Esophagus (tissue), 2 donors: ENCODE data around the gene SKI. TPM values are rescaled to one million over a fixed set of nuclear protein-coding genes. Genes with fewer than 3 reads are reported as not detected.
A peak's percentile ranks its signal among the peaks of the same experiment; 100 is the strongest.

Experiments
- H3K27ac ChIP-seq, 2 donors: one replicate each; pipeline ENCODE4 v1.5.1; 2013; ENCODE audit warnings: low read depth in 2 of 2, mild to moderate bottlenecking in 2 of 2, inconsistent platforms in 1 of 2, low read length in 1 of 2, moderate library complexity in 1 of 2
- H3K27me3 ChIP-seq, 2 donors: one replicate each; pipeline ENCODE4 v1.6.1; 2013; ENCODE audit warnings: low read length in 2 of 2, control low read depth in 1 of 2, mild to moderate bottlenecking in 1 of 2; ENCODE audit not compliant: insufficient read depth in 2 of 2, control insufficient read depth in 1 of 2
- H3K36me3 ChIP-seq, 2 donors: one replicate each; pipeline ENCODE4 v1.6.1; 2013; ENCODE audit warnings: low read length in 1 of 2; ENCODE audit not compliant: control insufficient read depth in 2 of 2, insufficient read depth in 2 of 2
- H3K4me1 ChIP-seq, 2 donors: one replicate each; pipeline ENCODE4 v1.6.1; 2013; ENCODE audit warnings: low read length in 1 of 2; ENCODE audit not compliant: control insufficient read depth in 2 of 2, insufficient read depth in 2 of 2
- H3K4me3 ChIP-seq, 2 donors: one replicate each; pipeline ENCODE4 v1.5.1; 2013; ENCODE audit warnings: low read length in 2 of 2, mild to moderate bottlenecking in 2 of 2, low read depth in 1 of 2, moderate library complexity in 1 of 2
- H3K9me3 ChIP-seq, 2 donors: one replicate each; pipeline ENCODE4 v1.6.1; 2013; ENCODE audit warnings: mild to moderate bottlenecking in 2 of 2, low read depth in 1 of 2, low read length in 1 of 2, moderate library complexity in 1 of 2; ENCODE audit not compliant: control insufficient read depth in 2 of 2, insufficient read depth in 1 of 2
- WGBS, 2 donors: extraction: QIAGEN DNeasy Blood & Tissue Kit; methylation state at CpG; one replicate each; pipeline ENCODE4 v1.1.7; 2013; 5-methylcytosine and 5-hydroxymethylcytosine counted together
- polyA plus RNA-seq, 2 donors: library from polyadenylated mRNA; stranded (reverse); fragments of 200-250 nt; gene quantifications; one replicate each; pipeline ENCODE4 v1.2.3, GENCODE V29; 2013
- donor health status: healthy with polysubstance abuse.
- donor health status: Bipolar disorder and iron deficiency.

SKI gene
- polyA plus RNA-seq, 2 donors, result 11.5 to 12.8 TPM

- H3K4me3 ChIP-seq, result peak overlapping the region; percentile 5 to 11
- peak overlapping the region; percentile 92 to 94 for H3K27ac ChIP-seq
- no peaks in the 10 kb centered on the region for H3K9me3 ChIP-seq
- H3K36me3 ChIP-seq, result peaks cover 0 to 7% of the 10 kb centered on the region in 2 donors
- WGBS, 2 donors, result 15 to 20% methylated on average over 27 of the region's 27 CpGs
- no peaks in the 10 kb centered on the region for H3K27me3 ChIP-seq
- peaks cover 30 to 66% of the 10 kb centered on the region in 2 donors for H3K4me1 ChIP-seq
These were observed 6.1 kb downstream of the SKI start for GRCh38 chr1:2233997-2234761.

GRCh38 chr1:2234762-2235113 lies 6.6 kb downstream of the SKI start:
- peaks cover 0 to 7% of the 10 kb centered on the region in 2 donors for H3K36me3 ChIP-seq
- no peaks in the 10 kb centered on the region for H3K27me3 ChIP-seq
- H3K9me3 ChIP-seq, result no peaks in the 10 kb centered on the region
- H3K27ac ChIP-seq, result peak overlapping the region; percentile 92 to 94
- H3K4me3 ChIP-seq, result no peak overlapping the region
- peaks cover 34 to 72% of the 10 kb centered on the region in 2 donors for H3K4me1 ChIP-seq
- WGBS, 2 donors, result 39 to 49% methylated on average over 4 of the region's 4 CpGs

- H3K9me3 ChIP-seq, result no peaks in the 10 kb centered on the region
- 82 to 85% methylated on average over 22 of the region's 22 CpGs for WGBS, 2 donors
- H3K27me3 ChIP-seq, result no peaks in the 10 kb centered on the region
- no peak overlapping the region for H3K4me3 ChIP-seq
- peaks cover 0 to 7% of the 10 kb centered on the region in 2 donors for H3K36me3 ChIP-seq
- peaks cover 34 to 78% of the 10 kb centered on the region in 2 donors for H3K4me1 ChIP-seq
- H3K27ac ChIP-seq, result peak overlapping the region; percentile 90 to 92
These were observed 7.3 kb downstream of the SKI start for GRCh38 chr1:2235300-2235998.

- H3K36me3 ChIP-seq, result peaks cover 0 to 10% of the 10 kb centered on the region in 2 donors
- no peaks in the 10 kb centered on the region for H3K27me3 ChIP-seq
- peaks cover 34 to 73% of the 10 kb centered on the region in 2 donors for H3K4me1 ChIP-seq
- WGBS, 2 donors, result 64 to 67% methylated on average over 28 of the region's 28 CpGs
- H3K9me3 ChIP-seq, result no peaks in the 10 kb centered on the region
- H3K27ac ChIP-seq, result peak overlapping the region in 1 of 2 donors; percentile 66
- no peak overlapping the region for H3K4me3 ChIP-seq
These were observed 8.9 kb downstream of the SKI start for GRCh38 chr1:2236695-2237677.

- peak overlapping the region; percentile 9 to 37 for H3K27ac ChIP-seq
- H3K36me3 ChIP-seq, result peaks cover 0 to 10% of the 10 kb centered on the region in 2 donors
- 60 to 61% methylated on average over 19 of the region's 19 CpGs for WGBS, 2 donors
- no peak overlapping the region for H3K4me3 ChIP-seq
- H3K27me3 ChIP-seq, result no peaks in the 10 kb centered on the region
- H3K4me1 ChIP-seq, result peaks cover 30 to 66% of the 10 kb centered on the region in 2 donors
- no peaks in the 10 kb centered on the region for H3K9me3 ChIP-seq
These were observed 9.7 kb downstream of the SKI start for GRCh38 chr1:2237773-2238172.

- peaks cover 33 to 66% of the 10 kb centered on the region in 2 donors for H3K4me1 ChIP-seq
- H3K4me3 ChIP-seq, result no peak overlapping the region
- H3K27ac ChIP-seq, result peak overlapping the region; percentile 9 to 37
- 63 to 64% methylated on average over 25 of the region's 25 CpGs for WGBS, 2 donors
- H3K27me3 ChIP-seq, result no peaks in the 10 kb centered on the region
- peaks cover 0 to 16% of the 10 kb centered on the region in 2 donors for H3K36me3 ChIP-seq
- no peaks in the 10 kb centered on the region for H3K9me3 ChIP-seq
These were observed 10.4 kb downstream of the SKI start for GRCh38 chr1:2238361-2239012.

GRCh38 chr1:2239013-2239370 lies 10.9 kb downstream of the SKI start:
- Histone ChIP-seq H3K36me3 (peaks cover 0 to 16% of the 10 kb centered on the region in 2 donors), H3K9me3 (no peaks in the 10 kb centered on the region), H3K4me1 (peaks cover 31 to 62% of the 10 kb centered on the region in 2 donors), H3K27ac (no peak overlapping the region), H3K27me3 (no peaks in the 10 kb centered on the region), H3K4me3 (no peak overlapping the region)
- WGBS, 2 donors, result 60 to 70% methylated on average over 6 of the region's 6 CpGs

GRCh38 chr1:2239384-2239985 lies 11.4 kb downstream of the SKI start:
- WGBS, 2 donors, result 65 to 72% methylated on average over 30 of the region's 30 CpGs
- Histone ChIP-seq H3K27ac (peak overlapping the region in 1 of 2 donors; percentile 29), H3K36me3 (peaks cover 0 to 16% of the 10 kb centered on the region in 2 donors), H3K9me3 (no peaks in the 10 kb centered on the region), H3K27me3 (no peaks in the 10 kb centered on the region), H3K4me3 (no peak overlapping the region), H3K4me1 (peaks cover 29 to 58% of the 10 kb centered on the region in 2 donors)
